WI38 (cell line): ENCODE results near the gene GSG1L.

Experiments
- H3K4me3 ChIP-seq: 2 replicates; pipeline ENCODE4 v1.5.1; 2011; ENCODE audit warnings: low read depth, mild to moderate bottlenecking, control low read depth, low read length
- CTCF ChIP-seq: IDR thresholded peaks from 2 replicates; pipeline ENCODE4 v1.5.1; 2012; ENCODE audit warnings: low read depth, mild to moderate bottlenecking, control low read depth, low read length

GSG1L gene

DNA sequence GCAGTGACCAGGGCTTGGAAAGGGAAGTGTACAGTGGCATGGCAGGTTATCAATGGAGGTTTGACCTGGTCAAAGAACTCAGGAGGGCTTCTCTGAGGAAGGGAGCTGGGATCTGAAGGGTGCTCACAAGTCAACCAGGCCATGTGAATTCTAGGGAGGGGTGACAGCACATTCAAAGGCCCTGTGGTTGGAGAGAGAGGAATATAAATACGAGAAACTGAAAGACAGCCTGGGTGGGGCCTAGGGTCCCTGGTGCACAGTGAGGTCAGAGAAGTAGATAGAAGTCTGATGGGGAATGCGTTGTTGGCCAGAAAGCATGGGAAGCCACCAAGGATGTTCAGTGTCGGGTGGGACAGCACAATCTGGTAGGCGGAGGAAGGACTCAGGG lies 302.7 kb downstream of the GSG1L start:
- TF ChIP-seq CTCF, result no peak
- H3K4me3 ChIP-seq, result no peak overlapping the region

DNA sequence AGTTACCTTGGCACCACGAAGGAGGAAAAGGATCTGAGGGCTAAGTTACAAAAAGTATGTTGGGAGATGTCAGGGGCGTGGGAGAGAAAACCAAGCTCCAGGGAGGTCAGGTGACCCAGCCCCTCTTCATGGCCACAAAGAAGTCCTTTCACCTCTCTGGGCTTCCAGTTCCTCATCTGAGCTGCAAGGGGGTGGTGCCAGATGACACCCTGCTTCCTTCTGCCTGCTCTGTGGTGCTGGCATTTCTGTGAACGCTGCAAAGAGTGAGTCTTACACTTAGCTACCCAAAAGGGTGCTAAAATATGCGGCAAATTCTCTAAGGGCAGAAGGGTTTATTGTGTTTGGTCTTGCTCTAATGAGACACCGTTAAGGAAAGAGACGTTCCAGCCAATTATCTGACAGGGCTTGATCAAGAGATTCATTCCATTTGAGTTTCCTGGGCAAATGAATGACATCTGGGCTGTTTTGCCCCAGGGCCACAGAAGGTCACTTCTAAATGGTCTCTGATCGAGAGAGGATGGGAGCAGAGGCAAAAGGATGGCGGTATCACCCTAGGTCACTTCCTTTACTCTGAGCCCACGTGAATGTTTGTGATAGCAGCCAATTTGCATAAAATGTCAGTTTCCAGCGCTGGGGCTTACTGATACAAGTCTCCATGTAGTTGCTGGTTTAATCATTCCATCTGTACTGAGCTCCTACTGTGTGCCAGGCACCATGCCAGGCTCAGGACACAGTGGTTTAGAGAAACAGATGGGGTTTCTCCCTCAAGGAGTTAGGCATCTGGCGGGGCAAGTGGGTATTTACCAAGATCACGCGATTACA lies 303.3 kb downstream of the GSG1L start:
- TF ChIP-seq CTCF, result no peak
- no peak overlapping the region for H3K4me3 ChIP-seq

DNA sequence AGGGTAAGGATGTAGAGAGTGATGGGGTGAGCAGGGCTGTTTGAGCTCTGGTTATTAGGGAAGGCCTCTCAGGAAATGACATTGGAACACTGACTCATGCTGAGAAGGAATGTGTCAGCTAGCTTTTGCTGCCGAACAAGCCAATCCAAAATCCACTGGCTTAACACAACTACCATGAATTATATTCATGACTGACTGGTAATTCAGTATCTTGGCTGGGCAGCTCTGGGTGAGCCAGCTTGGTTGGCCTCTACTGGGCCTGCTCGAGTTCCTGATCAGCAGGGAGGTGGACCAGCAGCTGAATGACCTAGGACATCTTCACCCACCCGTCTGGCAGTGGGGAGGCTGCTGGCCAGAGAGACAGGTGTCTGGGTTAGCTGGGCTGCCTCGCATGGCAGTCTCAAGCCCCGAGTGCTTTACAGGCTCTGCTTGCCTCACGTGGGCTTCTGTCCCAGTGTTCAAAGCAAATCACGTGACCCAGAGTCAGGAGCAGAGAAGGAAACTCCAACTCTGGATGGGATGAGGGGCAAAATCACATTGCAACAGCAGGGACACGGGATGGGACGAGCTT lies 304.1 kb downstream of the GSG1L start:
- no peak for TF ChIP-seq CTCF
- H3K4me3 ChIP-seq, result no peak overlapping the region

GRCh38 chr16:27758544-27758943 lies 305.0 kb downstream of the GSG1L start:
- no peak for TF ChIP-seq CTCF
- H3K4me3 ChIP-seq, result no peak overlapping the region

GRCh38 chr16:27756206-27756970 lies 307.1 kb downstream of the GSG1L start:
- H3K4me3 ChIP-seq, result no peak overlapping the region
- TF ChIP-seq CTCF, result no peak

- TF ChIP-seq CTCF, result no peak
- H3K4me3 ChIP-seq, result no peak overlapping the region
Observed at GRCh38 chr16:27754788-27755690, 308.5 kb downstream of the GSG1L start.
